NK-92 (cell line): ENCODE measurements around the gene ERF.

Experiments
- DNase-seq: peaks from one replicate; lab custom pipeline; 2025; ENCODE audit not compliant: unreplicated experiment; lab: John Stamatoyannopoulos, UW

The ERF gene

DNA sequence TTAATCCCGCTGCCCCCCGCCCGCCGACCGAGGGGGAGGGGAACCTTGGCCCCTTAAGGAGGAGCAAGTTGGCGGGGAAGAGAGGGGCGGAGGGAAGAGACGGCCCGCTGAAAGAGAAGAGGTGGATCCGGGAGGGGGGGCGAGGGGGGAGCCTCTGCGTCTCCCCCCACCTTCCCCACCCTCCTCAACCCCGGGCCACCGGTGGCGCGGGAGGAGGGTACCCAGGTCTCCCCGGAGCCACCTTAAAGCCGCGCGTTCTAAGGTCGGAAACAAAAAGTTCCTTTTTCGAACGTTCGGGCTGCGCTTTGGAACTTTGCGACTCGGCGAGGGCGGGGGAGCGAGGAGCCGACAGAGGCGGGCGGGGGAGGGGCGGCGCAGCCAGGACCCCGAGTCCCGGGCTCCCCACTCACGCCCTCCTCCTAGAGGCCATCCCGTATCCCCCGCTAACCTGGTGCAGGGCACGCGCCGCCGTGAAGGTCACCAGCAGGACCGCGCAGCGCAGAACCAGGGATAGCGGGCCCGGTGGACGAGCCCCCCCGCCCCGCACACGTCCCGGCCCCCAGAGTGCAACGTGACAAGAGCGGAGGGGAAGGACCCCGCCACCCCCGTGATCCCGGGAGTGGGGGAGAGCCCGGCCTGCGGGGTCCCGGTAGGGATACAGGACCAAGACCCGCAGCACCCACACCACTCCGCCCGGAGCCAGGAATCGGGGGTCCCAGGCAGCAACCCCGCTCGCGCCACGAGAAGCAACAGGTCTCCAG lies 659 bp downstream of the ERF start:
- no peak for DNase-seq

- no peak for DNase-seq
Observed at GRCh38 chr19:42253245-42254088, 1.5 kb downstream of the ERF start.

DNA sequence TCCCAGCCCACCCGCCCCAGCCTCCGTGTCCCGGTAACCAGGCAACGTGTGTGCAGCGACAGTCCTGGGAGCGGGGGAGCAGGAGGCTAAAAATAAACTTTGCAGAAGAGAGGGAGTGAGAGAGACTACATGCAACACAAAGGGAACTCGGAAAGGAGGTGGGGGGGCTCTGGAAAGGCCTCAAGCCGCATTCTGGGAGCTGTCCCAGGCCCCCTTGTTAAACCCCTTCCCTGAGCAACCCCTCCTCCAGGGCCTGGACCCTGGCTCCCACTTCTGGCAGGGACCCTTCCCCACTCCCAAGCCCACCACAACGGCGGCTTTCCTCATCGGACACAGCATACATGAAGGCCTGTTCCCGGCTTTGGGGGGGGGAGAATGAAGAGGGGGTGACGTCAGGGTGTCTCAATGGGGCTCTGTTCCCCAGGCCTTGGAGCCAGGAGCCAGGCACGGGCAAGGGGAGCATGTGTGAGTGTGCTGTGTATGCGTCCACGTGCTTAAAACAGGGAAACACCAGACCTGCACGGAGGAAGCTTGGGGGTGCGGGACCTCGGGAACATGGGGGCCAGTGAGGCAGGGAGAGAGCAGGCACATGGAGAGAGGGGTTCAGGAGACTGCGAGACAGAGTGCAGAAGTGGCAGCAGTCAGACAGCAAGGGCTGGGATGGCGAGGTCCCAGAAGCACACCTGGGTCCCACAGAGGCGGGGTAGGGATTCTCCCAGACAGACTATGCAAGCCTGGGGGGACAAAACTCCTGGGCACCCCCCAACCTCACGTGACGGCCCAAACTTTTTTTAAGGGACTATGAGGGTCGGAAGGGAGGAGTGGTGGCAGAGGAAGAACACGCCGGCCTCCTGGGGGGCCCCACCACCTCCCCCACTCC lies 2.3 kb downstream of the ERF start:
- no peak for DNase-seq

DNA sequence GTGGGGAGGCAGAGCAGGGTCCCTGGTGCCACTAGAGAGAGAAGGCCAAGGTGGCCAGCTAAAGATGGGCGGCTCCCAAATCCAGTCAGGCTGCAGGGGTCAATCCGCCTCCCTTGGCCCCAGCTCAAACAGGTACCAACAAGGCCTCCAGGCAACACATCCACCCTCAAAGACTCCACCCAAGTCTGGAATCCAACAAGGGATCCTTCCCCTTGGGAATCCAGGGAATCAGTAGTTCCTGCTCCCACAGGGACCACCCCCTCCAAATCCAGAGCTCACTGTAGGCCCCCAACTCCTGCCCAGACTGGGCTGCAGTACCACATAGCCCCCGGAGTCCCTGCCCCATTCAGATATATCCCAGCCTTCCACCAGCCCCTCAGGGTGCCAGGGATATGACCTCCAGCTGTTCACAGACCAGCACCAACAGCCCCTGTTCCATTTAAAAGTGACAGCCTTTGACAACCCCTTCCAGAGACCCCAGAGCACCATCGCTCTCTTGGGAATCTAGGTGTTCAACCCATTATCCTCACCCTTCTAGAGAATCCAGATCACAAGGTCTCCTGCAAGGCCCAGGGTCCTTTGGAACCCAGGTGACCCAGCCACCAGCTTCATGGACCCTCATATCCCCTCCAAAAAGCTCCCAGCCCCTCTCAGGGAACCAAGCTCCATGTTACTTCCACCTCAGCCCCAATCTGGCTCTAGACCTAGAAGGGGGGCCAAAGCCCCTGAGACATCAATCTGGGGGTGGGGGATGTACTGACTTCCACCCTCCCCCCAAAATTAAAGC lies 3.2 kb downstream of the ERF start:
- no peak for DNase-seq

DNA sequence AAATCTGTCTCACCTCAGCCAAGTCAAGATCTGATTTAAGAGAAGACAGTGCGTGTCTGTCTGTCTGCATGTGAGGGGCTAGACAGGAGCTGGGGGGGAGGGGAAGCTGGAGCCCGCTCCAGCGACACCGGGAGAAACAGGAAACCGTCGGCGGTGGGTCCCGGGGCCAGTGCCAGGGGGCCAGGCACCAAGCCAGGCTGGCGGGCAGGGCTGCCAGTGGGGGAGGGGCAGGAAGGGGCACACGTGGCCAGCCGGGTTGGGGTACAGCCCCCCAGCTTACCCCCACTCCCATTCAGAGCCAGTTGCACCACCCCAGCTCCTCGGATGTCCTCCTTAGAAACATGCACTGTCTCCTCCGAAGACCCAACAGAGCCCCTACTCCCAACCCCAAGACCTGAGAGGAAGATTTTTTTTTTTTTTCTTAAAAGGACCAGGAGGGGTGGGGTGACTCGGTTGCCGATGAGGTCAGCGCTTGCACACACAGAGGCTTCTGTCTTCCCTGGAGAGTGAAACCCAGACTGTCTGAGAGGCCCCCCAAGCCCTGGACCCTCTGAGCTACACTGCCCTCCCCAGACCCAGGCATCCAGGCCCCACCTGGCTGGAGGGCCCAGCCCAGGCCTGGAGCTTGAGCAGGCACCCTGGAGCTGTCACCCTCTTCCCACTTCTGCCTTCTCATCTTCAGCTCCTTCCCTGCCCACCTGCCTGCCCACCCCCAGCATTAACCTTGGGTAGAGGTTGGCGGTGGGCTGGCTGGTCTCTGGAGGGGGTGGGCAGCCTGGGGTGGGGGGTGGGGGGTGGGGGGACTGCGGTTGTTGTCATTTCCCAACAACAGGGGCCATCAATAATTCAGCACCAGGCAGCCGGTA lies 4.0 kb downstream of the ERF start:
- DNase-seq = no peak

DNA sequence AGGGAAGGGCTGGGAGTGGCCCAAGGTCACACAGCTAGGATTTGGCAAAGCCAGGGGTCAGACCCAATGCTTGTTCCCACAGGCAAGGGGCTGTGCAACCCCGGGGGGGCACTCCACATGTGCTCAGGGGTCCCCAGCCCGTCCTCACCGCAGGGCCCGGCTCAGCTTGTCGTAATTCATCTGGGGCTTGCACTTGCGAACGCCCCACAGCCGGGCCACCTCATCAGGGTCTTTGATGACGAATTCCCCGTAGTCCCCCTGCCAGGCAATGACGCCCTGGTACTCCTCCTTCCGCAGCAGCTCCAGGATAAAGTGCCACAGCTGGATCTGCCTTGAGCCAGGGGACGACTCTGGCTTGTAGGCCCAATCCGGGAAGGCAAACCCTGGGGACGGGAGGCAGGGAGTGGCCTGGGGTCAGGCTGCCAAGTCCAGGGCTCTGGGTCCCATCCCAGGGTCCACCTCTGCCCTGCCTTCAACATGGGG lies 4.7 kb downstream of the ERF start:
- no peak for DNase-seq

GRCh38 chr19:42249769-42250168 lies 5.2 kb downstream of the ERF start:
- DNase-seq = no peak

DNA sequence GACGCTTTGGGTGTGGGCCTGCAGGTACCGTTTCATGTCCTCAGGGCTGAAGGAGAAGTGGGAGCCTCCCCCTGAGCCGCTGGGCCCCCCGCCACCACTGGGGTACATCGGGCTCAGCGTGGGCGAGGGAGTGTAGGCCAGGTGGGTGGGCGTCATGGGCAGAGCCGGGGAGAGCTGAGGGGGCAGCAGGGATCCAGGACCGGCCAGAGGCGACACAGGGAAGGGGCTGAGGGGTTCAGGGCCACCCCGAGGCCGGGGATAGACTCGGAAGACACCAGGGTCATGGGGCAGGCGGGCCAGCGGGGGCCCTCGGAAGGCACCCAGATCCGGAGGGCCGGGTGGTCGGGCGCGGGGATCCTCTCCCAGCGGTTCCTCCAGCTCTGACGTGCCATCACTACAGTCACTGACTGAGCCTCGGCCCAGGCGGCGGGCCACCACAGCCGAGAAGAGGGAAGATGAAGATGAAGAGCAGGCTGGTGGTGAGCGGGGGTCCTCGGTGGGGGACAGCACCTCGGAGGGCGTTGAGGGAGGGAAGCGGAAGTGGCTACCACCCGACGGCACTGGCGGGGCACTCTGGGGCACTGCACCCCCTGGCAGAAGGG lies 5.7 kb downstream of the ERF start:
- DNase-seq = no peak

DNA sequence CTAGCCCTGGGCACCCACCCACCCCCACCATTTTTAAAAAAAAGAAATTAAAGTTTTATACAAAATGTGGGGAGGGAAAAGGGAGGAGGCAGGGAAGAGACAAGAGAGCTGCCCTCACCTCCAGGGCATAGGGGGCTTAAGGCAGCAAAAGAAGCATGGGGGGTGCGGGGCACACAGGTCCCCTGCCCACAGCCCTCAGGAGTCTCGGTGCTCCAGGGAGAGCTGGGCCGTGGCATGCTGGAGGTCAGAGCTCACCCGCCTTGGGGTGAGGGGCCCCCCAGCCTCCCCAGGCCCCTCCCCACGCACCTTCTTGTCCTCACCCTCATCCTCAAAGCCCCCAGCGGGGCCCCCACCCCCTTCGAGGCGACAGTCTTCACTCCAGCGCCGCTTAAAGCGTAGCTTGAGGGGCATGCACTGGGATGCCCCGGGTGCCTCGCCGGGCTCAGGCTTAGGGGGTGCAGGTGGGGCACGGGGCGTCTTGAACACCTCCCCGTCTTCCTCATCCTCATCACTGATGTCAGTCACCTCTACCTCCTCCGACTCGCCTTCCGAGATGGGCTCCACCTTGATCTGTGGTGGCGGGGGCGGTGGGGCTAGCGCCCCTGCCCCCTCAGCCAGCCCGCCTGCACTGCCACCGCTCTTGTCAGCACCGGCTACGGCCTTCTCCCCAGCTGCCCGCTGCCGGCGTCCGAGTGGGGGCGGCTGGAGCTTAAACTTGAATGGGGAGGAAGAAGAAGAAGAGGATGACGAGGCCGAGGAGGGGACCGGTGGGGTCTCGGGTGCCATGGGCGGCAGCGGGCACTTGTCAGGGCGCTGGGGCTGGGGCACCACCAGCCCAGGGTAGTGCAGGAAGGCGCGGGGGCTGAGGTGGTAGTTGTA lies 6.4 kb downstream of the ERF start:
- DNase-seq = no peak

- DNase-seq = no peak
Observed at GRCh38 chr19:42247640-42248199, 7.2 kb downstream of the ERF start.

DNA sequence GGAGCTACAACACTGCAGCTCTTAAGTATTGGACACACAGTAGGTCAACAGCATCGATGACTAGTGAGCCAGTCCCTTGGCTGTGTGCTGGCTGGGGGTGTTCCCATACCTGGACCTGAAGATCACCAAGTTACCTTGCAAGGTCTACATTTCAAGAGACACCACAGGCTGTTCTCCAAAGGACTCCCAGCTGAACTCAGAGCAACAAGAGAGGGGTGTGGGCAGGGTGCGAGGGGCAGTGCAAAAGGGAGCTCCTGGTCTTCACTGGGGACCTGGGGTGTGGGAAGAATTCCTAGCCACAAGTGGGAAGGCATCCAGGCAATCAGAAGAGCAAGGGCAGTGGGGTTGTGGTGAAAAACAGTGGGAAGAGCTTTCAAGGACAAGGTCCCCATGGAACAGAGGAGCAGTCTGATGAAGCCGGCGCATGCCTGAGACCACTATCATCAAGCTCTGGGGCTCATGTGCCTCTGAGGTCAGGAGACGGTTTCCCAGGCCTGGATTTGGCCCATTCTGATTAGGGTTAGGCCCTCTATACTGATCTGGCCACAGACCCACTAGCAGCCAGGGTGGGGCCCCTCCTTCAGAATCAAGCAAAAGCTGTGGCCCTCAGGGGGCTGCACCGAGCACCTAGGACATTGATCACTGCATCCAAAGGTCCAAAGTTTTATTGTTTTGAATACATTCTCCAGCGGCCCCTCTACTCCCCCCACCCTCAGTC lies 7.8 kb downstream of the ERF start:
- no peak for DNase-seq

DNA sequence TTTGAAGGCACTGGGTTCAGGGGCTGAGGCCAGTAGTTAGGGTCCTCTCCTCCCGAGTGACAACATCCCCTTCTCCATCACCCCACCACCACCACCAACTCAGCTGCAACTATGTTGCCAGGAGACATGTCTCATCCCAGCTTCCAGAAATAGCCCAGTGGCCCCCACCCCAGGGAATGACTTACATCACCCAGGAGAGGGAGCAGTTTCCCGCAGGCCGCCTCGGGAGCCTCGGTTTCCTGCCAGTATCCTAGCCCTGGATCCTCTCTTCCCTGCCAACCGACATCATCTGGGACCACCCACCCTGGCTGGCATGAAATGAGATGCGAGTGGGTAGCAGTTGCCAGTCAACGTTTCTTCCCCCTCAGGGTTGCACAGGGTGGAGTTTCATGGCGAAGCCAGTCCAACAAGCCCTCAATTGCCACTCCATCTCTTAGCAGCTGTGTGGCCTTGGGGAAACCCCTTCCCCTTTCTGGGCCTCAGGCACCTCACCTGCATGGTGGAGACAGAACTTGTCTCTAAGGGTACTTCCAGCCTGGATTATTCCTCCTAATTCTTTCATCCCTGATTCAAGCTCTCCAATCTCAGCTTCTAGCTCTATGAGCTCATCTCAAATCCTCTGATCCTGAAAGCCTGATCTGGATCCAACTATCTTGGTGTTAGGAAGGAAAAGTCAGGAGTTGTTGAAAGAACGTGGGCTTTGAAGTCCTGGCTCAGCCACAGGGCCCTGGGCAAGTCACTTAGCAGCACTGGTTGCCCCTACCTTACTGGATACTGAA lies 8.6 kb downstream of the ERF start:
- no peak for DNase-seq

GRCh38 chr19:42245231-42245630 lies 9.7 kb downstream of the ERF start:
- DNase-seq = no peak

- DNase-seq = no peak
Observed at GRCh38 chr19:42244347-42245220, 10.3 kb downstream of the ERF start.
